ENCODE measurements around the gene MAD2L1BP.

The MAD2L1BP gene

DNA sequence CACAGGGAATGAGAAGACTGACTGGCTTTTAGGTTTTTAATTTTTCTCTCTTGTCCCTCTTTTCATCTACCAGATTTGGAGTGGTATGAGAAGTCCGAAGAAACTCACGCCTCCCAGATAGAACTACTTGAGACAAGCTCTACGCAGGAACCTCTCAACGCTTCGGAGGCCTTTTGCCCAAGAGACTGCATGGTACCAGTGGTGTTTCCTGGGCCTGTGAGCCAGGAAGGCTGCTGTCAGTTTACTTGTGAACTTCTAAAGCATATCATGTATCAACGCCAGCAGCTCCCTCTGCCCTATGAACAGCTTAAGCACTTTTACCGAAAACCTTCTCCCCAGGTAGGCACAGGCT is 644 bp downstream of the MAD2L1BP start:
- Histone ChIP-seq H3K27me3 (ENCODE audit: insufficient read depth, poor library complexity, severe bottlenecking) (no peaks in the 10 kb centered on the region), H3K4me1 (ENCODE audit: insufficient read depth, poor library complexity, severe bottlenecking) (peaks cover 4% of the 10 kb centered on the region), H3K4me3 (ENCODE audit: severe bottlenecking) (peak overlapping the region; percentile 49), H3K9me3 (ENCODE audit: severe bottlenecking) (no peaks in the 10 kb centered on the region), H3K36me3 (ENCODE audit: low read depth) (peaks cover 49% of the 10 kb centered on the region), H3K27ac (ENCODE audit: poor library complexity, severe bottlenecking) (peak overlapping the region; percentile 42)
- TF ChIP-seq, protein P1, sequence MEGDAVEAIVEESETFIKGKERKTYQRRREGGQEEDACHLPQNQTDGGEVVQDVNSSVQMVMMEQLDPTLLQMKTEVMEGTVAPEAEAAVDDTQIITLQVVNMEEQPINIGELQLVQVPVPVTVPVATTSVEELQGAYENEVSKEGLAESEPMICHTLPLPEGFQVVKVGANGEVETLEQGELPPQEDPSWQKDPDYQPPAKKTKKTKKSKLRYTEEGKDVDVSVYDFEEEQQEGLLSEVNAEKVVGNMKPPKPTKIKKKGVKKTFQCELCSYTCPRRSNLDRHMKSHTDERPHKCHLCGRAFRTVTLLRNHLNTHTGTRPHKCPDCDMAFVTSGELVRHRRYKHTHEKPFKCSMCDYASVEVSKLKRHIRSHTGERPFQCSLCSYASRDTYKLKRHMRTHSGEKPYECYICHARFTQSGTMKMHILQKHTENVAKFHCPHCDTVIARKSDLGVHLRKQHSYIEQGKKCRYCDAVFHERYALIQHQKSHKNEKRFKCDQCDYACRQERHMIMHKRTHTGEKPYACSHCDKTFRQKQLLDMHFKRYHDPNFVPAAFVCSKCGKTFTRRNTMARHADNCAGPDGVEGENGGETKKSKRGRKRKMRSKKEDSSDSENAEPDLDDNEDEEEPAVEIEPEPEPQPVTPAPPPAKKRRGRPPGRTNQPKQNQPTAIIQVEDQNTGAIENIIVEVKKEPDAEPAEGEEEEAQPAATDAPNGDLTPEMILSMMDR (IDR thresholded peaks at IDR 0.05; ENCODE audit: poor library complexity, severe bottlenecking), result no peak
- no peak for DNase-seq (ENCODE audit: low spot score)
- ATAC-seq (ENCODE audit: low read depth), result peak; percentile 28; the same call in 2 of the 3 replicates

DNA sequence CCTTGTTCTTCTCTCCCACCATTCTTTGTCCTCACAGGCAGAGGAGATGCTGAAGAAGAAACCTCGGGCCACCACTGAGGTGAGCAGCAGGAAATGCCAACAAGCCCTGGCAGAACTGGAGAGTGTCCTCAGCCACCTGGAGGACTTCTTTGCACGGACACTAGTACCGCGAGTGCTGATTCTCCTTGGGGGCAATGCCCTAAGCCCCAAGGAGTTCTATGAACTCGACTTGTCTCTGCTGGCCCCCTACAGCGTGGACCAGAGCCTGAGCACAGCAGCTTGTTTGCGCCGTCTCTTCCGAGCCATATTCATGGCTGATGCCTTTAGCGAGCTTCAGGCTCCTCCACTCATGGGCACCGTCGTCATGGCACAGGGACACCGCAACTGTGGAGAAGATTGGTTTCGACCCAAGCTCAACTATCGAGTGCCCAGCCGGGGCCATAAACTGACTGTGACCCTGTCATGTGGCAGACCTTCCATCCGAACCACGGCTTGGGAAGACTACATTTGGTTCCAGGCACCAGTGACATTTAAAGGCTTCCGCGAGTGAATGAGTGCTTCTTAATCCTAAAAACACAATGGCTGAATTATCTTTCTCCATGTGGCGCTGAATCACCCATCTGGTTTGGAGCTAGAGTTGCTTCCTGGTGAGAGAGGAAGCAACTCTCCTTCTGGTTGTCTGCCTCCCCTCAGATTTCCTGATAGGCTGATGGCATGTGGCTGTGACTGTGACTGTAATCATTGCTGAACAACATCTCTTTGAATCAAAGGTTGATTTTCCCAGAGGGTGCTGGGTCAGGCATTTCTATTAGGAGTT is 4.6 kb downstream of the MAD2L1BP start:
- H3K4me3 ChIP-seq (ENCODE audit: severe bottlenecking), result no peak overlapping the region
- peaks cover 4% of the 10 kb centered on the region for H3K4me1 ChIP-seq (ENCODE audit: insufficient read depth, poor library complexity, severe bottlenecking)
- H3K27me3 ChIP-seq (ENCODE audit: insufficient read depth, poor library complexity, severe bottlenecking), result no peaks in the 10 kb centered on the region
- no peaks in the 10 kb centered on the region for H3K9me3 ChIP-seq (ENCODE audit: severe bottlenecking)
- DNase-seq (ENCODE audit: low spot score), result no peak
- ATAC-seq (ENCODE audit: low read depth), result no peak
- H3K36me3 ChIP-seq (ENCODE audit: low read depth), result peaks cover 60% of the 10 kb centered on the region
- TF ChIP-seq, protein P1 (IDR thresholded peaks at IDR 0.05; ENCODE audit: poor library complexity, severe bottlenecking), result no peak
- H3K27ac ChIP-seq (ENCODE audit: poor library complexity, severe bottlenecking), result no peak overlapping the region

DNA sequence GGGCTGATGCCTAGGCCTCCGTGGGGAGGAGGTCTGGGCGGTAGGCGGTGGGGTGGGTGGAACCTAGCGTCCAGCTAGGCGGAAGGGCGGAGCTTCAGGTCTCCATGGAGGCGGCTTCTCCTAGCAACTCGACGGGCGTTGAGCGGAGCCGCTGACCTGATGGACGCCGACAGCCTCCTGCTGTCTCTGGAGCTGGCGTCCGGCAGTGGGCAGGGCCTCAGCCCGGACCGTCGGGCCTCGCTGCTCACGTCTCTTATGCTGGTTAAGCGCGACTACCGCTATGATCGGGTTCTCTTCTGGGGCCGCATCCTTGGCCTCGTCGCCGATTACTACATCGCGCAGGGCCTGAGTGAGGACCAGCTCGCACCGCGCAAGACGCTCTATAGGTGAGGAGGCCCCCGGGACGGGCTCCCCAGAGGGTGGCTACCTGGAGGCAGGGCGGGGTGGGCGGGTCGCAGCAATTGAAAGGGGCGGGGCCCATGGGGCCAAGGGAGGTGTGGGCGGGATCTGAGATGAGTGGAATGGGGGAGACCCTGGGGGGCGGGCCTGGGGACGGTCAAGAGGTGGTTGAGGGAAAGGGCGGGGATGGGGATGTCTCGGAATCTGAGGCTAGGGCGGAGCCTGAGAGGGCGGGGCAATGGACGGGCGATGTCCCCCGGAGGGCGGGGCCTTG is 9.4 kb downstream of the MAD2L1BP start, which contains the start of gene RSPH9:
TSS of gene RSPH9 (plus strand) at position 97 of the 673 bp plus-strand sequence. CDS start at position 160, 63 bp downstream.
- H3K27me3 ChIP-seq (ENCODE audit: insufficient read depth, poor library complexity, severe bottlenecking), result no peaks in the 10 kb centered on the region
- H3K36me3 ChIP-seq (ENCODE audit: low read depth), result peaks cover 23% of the 10 kb centered on the region
- ATAC-seq (ENCODE audit: low read depth) (peak; percentile 79), DNase-seq (ENCODE audit: low spot score) (peak; percentile 85)
- H3K9me3 ChIP-seq (ENCODE audit: severe bottlenecking), result no peaks in the 10 kb centered on the region
- H3K4me1 ChIP-seq (ENCODE audit: insufficient read depth, poor library complexity, severe bottlenecking), result no peaks in the 10 kb centered on the region
- TF ChIP-seq, protein P1 (IDR thresholded peaks at IDR 0.05; ENCODE audit: poor library complexity, severe bottlenecking), result no peak
- peak within 1 kb of the TSS; percentile 26 for H3K4me3 ChIP-seq (ENCODE audit: severe bottlenecking)
- H3K27ac ChIP-seq (ENCODE audit: poor library complexity, severe bottlenecking), result peak within 1 kb of the TSS; percentile 14

DNA sequence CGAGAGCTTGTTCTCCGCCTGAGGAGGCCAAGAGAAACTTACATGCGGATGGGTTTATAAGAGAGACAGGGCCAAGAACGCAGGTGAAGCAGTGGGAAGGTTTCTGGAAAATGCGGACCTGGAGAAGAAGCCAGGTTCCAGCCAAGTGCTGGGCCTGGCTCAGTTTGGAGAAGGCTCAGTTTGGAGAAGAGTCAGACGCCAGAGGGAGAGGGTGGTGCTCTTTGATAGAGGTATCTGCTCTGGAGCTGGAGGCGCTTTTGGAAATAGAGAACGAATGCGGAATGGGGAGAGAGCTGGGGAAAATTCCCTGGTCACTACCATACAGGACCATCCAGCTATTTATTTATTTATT is 9.9 kb downstream of the MAD2L1BP start:
- DNase-seq (ENCODE audit: low spot score) (no peak), ATAC-seq (ENCODE audit: low read depth) (peak; percentile 22; the same call in 1 of the 3 replicates)
- Histone ChIP-seq H3K4me1 (ENCODE audit: insufficient read depth, poor library complexity, severe bottlenecking) (no peaks in the 10 kb centered on the region), H3K27me3 (ENCODE audit: insufficient read depth, poor library complexity, severe bottlenecking) (no peaks in the 10 kb centered on the region), H3K36me3 (ENCODE audit: low read depth) (peaks cover 17% of the 10 kb centered on the region), H3K9me3 (ENCODE audit: severe bottlenecking) (no peaks in the 10 kb centered on the region), H3K27ac (ENCODE audit: poor library complexity, severe bottlenecking) (peak overlapping the region; percentile 14), H3K4me3 (ENCODE audit: severe bottlenecking) (peak overlapping the region; percentile 26)
- TF ChIP-seq, protein P1 (IDR thresholded peaks at IDR 0.05; ENCODE audit: poor library complexity, severe bottlenecking), result no peak

Data from RWPE2 (cell line).